Calu3 (cell line): ENCODE measurements around the gene LSS. TPM values are rescaled to one million over a fixed set of nuclear protein-coding genes. Genes with fewer than 3 reads are reported as not detected.

ENCODE experiments used
- BruUV-seq: library from RNA; stranded (reverse); fragments of 400-500 nt; replicated peaks from 2 replicates; lab custom pipeline; 2021; lab: Mats Ljungman, UMichigan
- CTCF ChIA-PET: fragments of 300-600 bp; sonication (Branson Sonifier 250); formaldehyde crosslinking; loops from one replicate; lab custom pipeline; 2022; ENCODE audit warnings: antibody characterized with exemption; lab: Charles Lee
- DNase-seq: peaks from one replicate; pipeline ENCODE4 v3.0.0; 2022
- H3K27ac Mint-ChIP-seq: one replicate; pipeline ENCODE4 v1.8.0; 2022; ENCODE audit warnings: mixed read lengths; ENCODE audit not compliant: unreplicated experiment
- H3K27me3 Mint-ChIP-seq: one replicate; pipeline ENCODE4 v1.8.0; 2022; ENCODE audit warnings: mixed read lengths; ENCODE audit not compliant: unreplicated experiment
- H3K36me3 Mint-ChIP-seq: one replicate; pipeline ENCODE4 v1.8.0; 2022; ENCODE audit warnings: mild to moderate bottlenecking, moderate library complexity, mixed read lengths; ENCODE audit not compliant: insufficient read depth, unreplicated experiment
- H3K4me1 Mint-ChIP-seq: one replicate; pipeline ENCODE4 v1.8.0; 2022; ENCODE audit warnings: mild to moderate bottlenecking, low read depth, mixed read lengths; ENCODE audit not compliant: unreplicated experiment
- H3K4me3 Mint-ChIP-seq: one replicate; pipeline ENCODE4 v1.8.0; 2022; ENCODE audit warnings: mild to moderate bottlenecking, low read depth, moderate library complexity, mixed read lengths; ENCODE audit not compliant: unreplicated experiment
- H3K9me3 Mint-ChIP-seq: one replicate; pipeline ENCODE4 v1.8.0; 2022; ENCODE audit warnings: low read depth, mixed read lengths; ENCODE audit not compliant: unreplicated experiment
- CTCF ChIP-seq: fragments of 200-600 bp; IDR thresholded peaks from one replicate; pipeline ENCODE4 v1.8.0; 2022; ENCODE audit warnings: antibody characterized with exemption; ENCODE audit not compliant: unreplicated experiment
- intact Hi-C: fragments of 100-400 bp; cut with micrococcal nuclease; formaldehyde crosslinking; loops from one replicate; pipeline ENCODE4 v1.10.0; 2022; ENCODE audit not compliant: unreplicated experiment
- total RNA-seq: library from RNA; stranded (reverse); gene quantifications from 2 replicates; pipeline ENCODE4 v1.2.3, GENCODE V29; 2022

The LSS gene
- total RNA-seq, 1 experiment from 2014 or later: 55.1 TPM

GRCh38 chr21:46181953-46182547, 46.5 kb downstream of the LSS start:
- Mint-ChIP-seq H3K4me1 (no peaks in the 10 kb centered on the region), H3K27ac (no peak overlapping the region), H3K4me3 (no peak overlapping the region), H3K9me3 (no peaks in the 10 kb centered on the region), H3K36me3 (peaks cover 11% of the 10 kb centered on the region), H3K27me3 (no peaks in the 10 kb centered on the region)
- TF ChIP-seq CTCF: no peak
- CTCF ChIA-PET: no interaction called here
- intact Hi-C loops: no loop called here
- no peak for DNase-seq
- BruUV-seq: no TSS peak

- no peak for DNase-seq
- H3K9me3 Mint-ChIP-seq: no peaks in the 10 kb centered on the region
- no peaks in the 10 kb centered on the region for H3K4me1 Mint-ChIP-seq
- no TSS peak for BruUV-seq
- TF ChIP-seq CTCF: no peak
- CTCF ChIA-PET: no interaction called here
- intact Hi-C loops: no loop called here
- peaks cover 4% of the 10 kb centered on the region for H3K27me3 Mint-ChIP-seq
- no peak overlapping the region for H3K27ac Mint-ChIP-seq
- peaks cover 11% of the 10 kb centered on the region for H3K36me3 Mint-ChIP-seq
- no peak overlapping the region for H3K4me3 Mint-ChIP-seq
Measured at GRCh38 chr21:46181436-46181835, 47.1 kb downstream of the LSS start.

GRCh38 chr21:46180778-46181391, 47.7 kb downstream of the LSS start:
- intact Hi-C loops: no loop called here
- no peak for TF ChIP-seq CTCF
- Mint-ChIP-seq H3K27ac (no peak overlapping the region), H3K9me3 (no peaks in the 10 kb centered on the region), H3K27me3 (peaks cover 10% of the 10 kb centered on the region), H3K4me3 (no peak overlapping the region), H3K4me1 (no peaks in the 10 kb centered on the region), H3K36me3 (peaks cover 11% of the 10 kb centered on the region)
- BruUV-seq: no TSS peak
- CTCF ChIA-PET: no interaction called here
- no peak for DNase-seq

- TF ChIP-seq CTCF: no peak
- CTCF ChIA-PET: no interaction called here
- H3K4me3 Mint-ChIP-seq: no peak overlapping the region
- no peaks in the 10 kb centered on the region for H3K9me3 Mint-ChIP-seq
- intact Hi-C loops: no loop called here
- no TSS peak for BruUV-seq
- peaks cover 11% of the 10 kb centered on the region for H3K36me3 Mint-ChIP-seq
- DNase-seq: no peak
- no peaks in the 10 kb centered on the region for H3K4me1 Mint-ChIP-seq
- peaks cover 17% of the 10 kb centered on the region for H3K27me3 Mint-ChIP-seq
- no peak overlapping the region for H3K27ac Mint-ChIP-seq
Measured at GRCh38 chr21:46180079-46180722, 48.4 kb downstream of the LSS start.
